H9 (cell line): ENCODE data around the gene CTNNA1. TPM values are rescaled to one million over a fixed set of nuclear protein-coding genes. Genes with fewer than 3 reads are reported as not detected.

Experiments used
- DNase-seq: peaks from one replicate; pipeline ENCODE4 v3.0.0-alpha.2; 2017
- H2AFZ ChIP-seq: one replicate; pipeline ENCODE4 v1.6.1; 2013; ENCODE audit warnings: mild to moderate bottlenecking, low read length, control low read depth, moderate library complexity
- H2AK5ac ChIP-seq: 2 replicates; pipeline ENCODE4 v1.6.1; 2013; ENCODE audit warnings: low read length, control low read depth, mixed read lengths; ENCODE audit not compliant: insufficient read length
- H2BK120ac ChIP-seq: one replicate; pipeline ENCODE4 v1.6.1; 2013; ENCODE audit warnings: low read depth, mild to moderate bottlenecking, low read length, control low read depth, inconsistent platforms; ENCODE audit not compliant: poor library complexity, severe bottlenecking
- H2BK12ac ChIP-seq: 2 replicates; pipeline ENCODE4 v1.6.1; 2013; ENCODE audit warnings: low read length, control low read depth, mixed read lengths, low read depth; ENCODE audit not compliant: insufficient read length
- H2BK15ac ChIP-seq: 2 replicates; pipeline ENCODE4 v1.6.1; 2013; ENCODE audit warnings: low read depth, low read length, control low read depth
- H2BK20ac ChIP-seq: one replicate; pipeline ENCODE4 v1.6.1; 2013; ENCODE audit warnings: low read depth, mild to moderate bottlenecking, low read length, control low read depth, inconsistent platforms; ENCODE audit not compliant: poor library complexity, severe bottlenecking
- H2BK5ac ChIP-seq: 2 replicates; pipeline ENCODE4 v1.6.1; 2013; ENCODE audit warnings: low read length, control low read depth, mixed read lengths; ENCODE audit not compliant: insufficient read length
- H3K14ac ChIP-seq: 2 replicates; pipeline ENCODE4 v1.6.1; 2013; ENCODE audit warnings: low read length, control low read depth; ENCODE audit not compliant: insufficient read depth
- H3K18ac ChIP-seq: 2 replicates; pipeline ENCODE4 v1.6.1; 2013; ENCODE audit warnings: low read depth, mild to moderate bottlenecking, mixed read lengths, low read length, control low read depth; ENCODE audit not compliant: insufficient read length
- H3K23ac ChIP-seq: 2 replicates; pipeline ENCODE4 v1.6.1; 2013; ENCODE audit warnings: low read length, control low read depth, mixed read lengths, low read depth; ENCODE audit not compliant: insufficient read length
- H3K23me2 ChIP-seq: 2 replicates; pipeline ENCODE4 v1.6.1; 2013; ENCODE audit warnings: low read depth, mild to moderate bottlenecking, mixed read lengths, low read length, control low read depth; ENCODE audit not compliant: insufficient read length, poor library complexity, severe bottlenecking
- H3K27ac ChIP-seq: 2 replicates; pipeline ENCODE4 v1.5.1; 2013; ENCODE audit warnings: low read length, control low read depth, mixed read lengths, low read depth; ENCODE audit not compliant: insufficient read length
- H3K27me3 ChIP-seq: 2 replicates; pipeline ENCODE4 v1.6.1; 2013; ENCODE audit warnings: low read length, control low read depth, inconsistent platforms; ENCODE audit not compliant: insufficient read depth
- H3K4ac ChIP-seq: 2 replicates; pipeline ENCODE4 v1.6.1; 2013; ENCODE audit warnings: low read depth, mild to moderate bottlenecking, control low read depth, inconsistent platforms, low read length, moderate library complexity
- H3K4me1 ChIP-seq: 2 replicates; pipeline ENCODE4 v1.6.1; 2013; ENCODE audit warnings: low read length, control low read depth, inconsistent platforms; ENCODE audit not compliant: insufficient read depth
- H3K4me2 ChIP-seq: 2 replicates; pipeline ENCODE4 v1.6.1; 2013; ENCODE audit warnings: low read length, control low read depth, mixed read lengths; ENCODE audit not compliant: insufficient read length, insufficient read depth
- H3K56ac ChIP-seq: 2 replicates; pipeline ENCODE4 v1.6.1; 2013; ENCODE audit warnings: low read depth, mild to moderate bottlenecking, mixed read lengths, low read length, control low read depth; ENCODE audit not compliant: insufficient read length
- H3K79me1 ChIP-seq: 2 replicates; pipeline ENCODE4 v1.6.1; 2013; ENCODE audit warnings: low read depth, mild to moderate bottlenecking, moderate library complexity, low read length, control low read depth, inconsistent platforms; ENCODE audit not compliant: insufficient read depth, poor library complexity, severe bottlenecking
- H3K79me2 ChIP-seq: 2 replicates; pipeline ENCODE4 v1.6.1; 2013; ENCODE audit warnings: low read length, control low read depth, inconsistent platforms; ENCODE audit not compliant: insufficient read depth
- H3K9ac ChIP-seq: 2 replicates; pipeline ENCODE4 v1.6.1; 2013; ENCODE audit warnings: low read length, control low read depth, mixed read lengths; ENCODE audit not compliant: insufficient read length; ENCODE audit errors: extremely low read depth
- H3K9me3 ChIP-seq: one replicate; pipeline ENCODE4 v1.6.1; 2013; ENCODE audit warnings: low read depth, low read length, inconsistent platforms; ENCODE audit not compliant: control insufficient read depth
- H3T11ph ChIP-seq: one replicate; pipeline ENCODE4 v1.6.1; 2013; ENCODE audit warnings: mild to moderate bottlenecking, low read length, control low read depth, inconsistent platforms
- H4K20me1 ChIP-seq: one replicate; pipeline ENCODE4 v1.6.1; 2013; ENCODE audit not compliant: control insufficient read depth, insufficient read length, insufficient read depth
- H4K5ac ChIP-seq: 2 replicates; pipeline ENCODE4 v1.6.1; 2013; ENCODE audit warnings: low read depth, mild to moderate bottlenecking, mixed read lengths, low read length, control low read depth; ENCODE audit not compliant: insufficient read length
- H4K8ac ChIP-seq: replicated peaks from 2 replicates; pipeline ENCODE4 v1.6.1; 2013; ENCODE audit warnings: low read length, control low read depth, mixed read lengths, low read depth; ENCODE audit not compliant: insufficient read length
- H4K91ac ChIP-seq: 2 replicates; pipeline ENCODE4 v1.6.1; 2013; ENCODE audit warnings: low read depth, mild to moderate bottlenecking, moderate library complexity, mixed read lengths, low read length, control low read depth; ENCODE audit not compliant: insufficient read length
- H3K27ac Mint-ChIP-seq, 3 experiments: 2 replicates in 2 of 3; 3 replicates in 1 of 3; pipeline ENCODE4 v1.8.0; 2020 to 2021; ENCODE audit warnings: mixed read lengths in 3 of 3, mild to moderate bottlenecking in 1 of 3, moderate library complexity in 1 of 3
- H3K27me3 Mint-ChIP-seq: 2 replicates; pipeline ENCODE4 v1.8.0; 2021; ENCODE audit warnings: low read depth, mild to moderate bottlenecking, moderate library complexity, mixed read lengths
- H3K36me3 Mint-ChIP-seq, 3 experiments: 2 replicates in 2 of 3; 3 replicates in 1 of 3; pipeline ENCODE4 v1.8.0; 2020 to 2021; ENCODE audit warnings: low read depth in 3 of 3, mixed read lengths in 3 of 3; ENCODE audit not compliant: insufficient read depth in 1 of 3
- H3K4me1 Mint-ChIP-seq, 2 experiments: 2 replicates each; pipeline ENCODE4 v1.8.0; 2020; ENCODE audit warnings: mixed read lengths in 2 of 2
- H3K4me3 Mint-ChIP-seq, 2 experiments: 2 replicates in 1 of 2; 3 replicates in 1 of 2; pipeline ENCODE4 v1.8.0; 2020 to 2021; ENCODE audit warnings: mild to moderate bottlenecking in 2 of 2, mixed read lengths in 2 of 2, moderate library complexity in 1 of 2
- H3K9me3 Mint-ChIP-seq, 2 experiments: 2 replicates in 1 of 2; 3 replicates in 1 of 2; pipeline ENCODE4 v1.8.0; 2020; ENCODE audit warnings: mild to moderate bottlenecking in 2 of 2, mixed read lengths in 2 of 2, moderate library complexity in 1 of 2
- CTCF ChIP-seq: fragments of 200-600 bp; sonication (generic); conservative IDR thresholded peaks from 3 replicates; pipeline ENCODE4 v1.8.0; 2021; ENCODE audit warnings: antibody characterized with exemption, mild to moderate bottlenecking
- WGBS: extraction: QIAGEN DNeasy Blood & Tissue Kit; methylation state at CpG from one replicate; pipeline ENCODE4 v1.1.7; 2013; ENCODE audit warnings: missing lambda C conversion rate, low lambda C conversion rate, mixed read lengths; ENCODE audit not compliant: insufficient read length; ENCODE audit errors: extremely low coverage; 5-methylcytosine and 5-hydroxymethylcytosine counted together
- total RNA-seq: library from RNA; stranded (reverse); gene quantifications from 2 replicates; pipeline ENCODE4 v1.2.1, GENCODE V29; 2021

The CTNNA1 gene
- total RNA-seq, 1 experiment from 2014 or later: 354 TPM

GRCh38 chr5:138757061-138757776, 4.0 kb downstream of the CTNNA1 start:
- H4K91ac ChIP-seq: no peak overlapping the region
- H3K14ac ChIP-seq: no peak overlapping the region
- H3K9ac ChIP-seq: no peak overlapping the region
- no peak overlapping the region for H2BK12ac ChIP-seq
- no peak overlapping the region for H2BK15ac ChIP-seq
- peaks cover 26 to 27% of the 10 kb centered on the region in 2 experiments for H3K9me3 Mint-ChIP-seq
- peaks cover 14% of the 10 kb centered on the region for H3K79me1 ChIP-seq
- H3K36me3 Mint-ChIP-seq: peaks cover 45 to 66% (median 63%) of the 10 kb centered on the region in 3 experiments
- no peak for DNase-seq
- H3K23me2 ChIP-seq: peaks cover 11% of the 10 kb centered on the region
- H3K27me3 Mint-ChIP-seq: no peaks in the 10 kb centered on the region
- H3K9me3 ChIP-seq: no peaks in the 10 kb centered on the region
- peaks cover 60% of the 10 kb centered on the region for H3K79me2 ChIP-seq
- peaks cover 30 to 50% of the 10 kb centered on the region in 2 experiments for H3K4me1 Mint-ChIP-seq
- TF ChIP-seq CTCF: no peak
- no peak overlapping the region for H2AFZ ChIP-seq
- no peak overlapping the region for H3K56ac ChIP-seq
- H2BK120ac ChIP-seq: no peak overlapping the region
- H2AK5ac ChIP-seq: no peak overlapping the region
- WGBS: no CpG with 5 or more reads among the region's 6 CpGs
- H3K27ac ChIP-seq: no peak overlapping the region
- no peak overlapping the region for H4K5ac ChIP-seq
- no peak overlapping the region for H4K8ac ChIP-seq
- no peak overlapping the region for H3K4me2 ChIP-seq
- peak overlapping the region in 1 of 2 experiments; percentile 41; a peak in 2 of 5 replicates for H3K4me3 Mint-ChIP-seq
- no peak overlapping the region for H3K18ac ChIP-seq
- H2BK20ac ChIP-seq: no peak overlapping the region
- H3K4me1 ChIP-seq: no peaks in the 10 kb centered on the region
- no peak overlapping the region for H3K23ac ChIP-seq
- H4K20me1 ChIP-seq: no peaks in the 10 kb centered on the region
- no peaks in the 10 kb centered on the region for H3K27me3 ChIP-seq
- H2BK5ac ChIP-seq: no peak overlapping the region
- H3K27ac Mint-ChIP-seq: peak overlapping the region in 2 of 3 experiments; percentile 22 to 36; a peak in 2 of 7 replicates
- no peak overlapping the region for H3T11ph ChIP-seq
- no peak overlapping the region for H3K4ac ChIP-seq
